GM12873 (cell line): ENCODE results near the gene SBNO2.

Source experiments
- CTCF ChIP-seq: IDR thresholded peaks from 2 replicates; pipeline ENCODE4 v1.5.1; 2012; ENCODE audit warnings: low read depth, mild to moderate bottlenecking, moderate library complexity, low read length, control low read depth; ENCODE audit not compliant: insufficient read depth; ENCODE audit errors: missing control alignments

The SBNO2 gene

GRCh38 chr19:1063909-1064660 is 110.0 kb downstream of the SBNO2 start:
- TF ChIP-seq CTCF: no peak

GRCh38 chr19:1063030-1063908 is 110.8 kb downstream of the SBNO2 start:
- TF ChIP-seq CTCF: no peak

GRCh38 chr19:1062387-1063029 is 111.6 kb downstream of the SBNO2 start:
- TF ChIP-seq CTCF: no peak

- no peak for TF ChIP-seq CTCF
Measured at GRCh38 chr19:1061987-1062386, 112.1 kb downstream of the SBNO2 start.

- no peak for TF ChIP-seq CTCF
Measured at GRCh38 chr19:1060689-1061088, 113.4 kb downstream of the SBNO2 start.

- TF ChIP-seq CTCF: no peak
Measured at GRCh38 chr19:1058112-1058511, 116.0 kb downstream of the SBNO2 start.
